OCI-M2 (cell line): ENCODE measurements around the gene ESCO1.
A peak's percentile ranks its signal among the peaks of the same experiment; 100 is the strongest.
"Not testable (repeated sequence)": the region's sequence is repeated elsewhere in the genome, so short reads cannot be mapped to it uniquely, and the experiment has no call there.

Source experiments
- DNase-seq: peaks from one replicate; lab custom pipeline; 2025; ENCODE audit not compliant: unreplicated experiment; lab: John Stamatoyannopoulos, UW

Gene ESCO1

GRCh38 chr18:21600526-21601410 is at the start of gene ESCO1:
TSS of gene ESCO1 (minus strand) at chr18:21600704. CDS start at chr18:21574843, 25,861 bp downstream.
- peak; percentile 79 for DNase-seq

GRCh38 chr18:21640375-21640774 is 39.9 kb upstream of the ESCO1 start:
- DNase-seq, result not testable (repeated sequence)

- DNase-seq, result no peak
Observed at GRCh38 chr18:21638822-21639221, 38.3 kb upstream of the ESCO1 start.

- no peak for DNase-seq
Observed at GRCh38 chr18:21636769-21637168, 36.3 kb upstream of the ESCO1 start.

- no peak for DNase-seq
Observed at GRCh38 chr18:21634588-21635199, 34.2 kb upstream of the ESCO1 start.

- no peak for DNase-seq
Observed at GRCh38 chr18:21632393-21632792, 31.9 kb upstream of the ESCO1 start.

- no peak for DNase-seq
Observed at GRCh38 chr18:21629089-21629832, 28.8 kb upstream of the ESCO1 start.

- DNase-seq, result not testable (repeated sequence)
Observed at GRCh38 chr18:21621640-21622039, 21.1 kb upstream of the ESCO1 start.

- peak; percentile 34 for DNase-seq
Observed at GRCh38 chr18:21612125-21613039, 11.9 kb upstream of the ESCO1 start, which contains the start of gene SNRPD1. TSS of gene SNRPD1 (plus strand) at chr18:21612314. CDS start at chr18:21612430, 116 bp downstream.

GRCh38 chr18:21611401-21612124 is 11.1 kb upstream of the ESCO1 start:
- DNase-seq, result not testable (repeated sequence)

GRCh38 chr18:21605213-21605612 is 4.7 kb upstream of the ESCO1 start:
- DNase-seq, result no peak

GRCh38 chr18:21604671-21605070 is 4.2 kb upstream of the ESCO1 start:
- no peak for DNase-seq

- no peak for DNase-seq
Observed at GRCh38 chr18:21602299-21602587, 1.7 kb upstream of the ESCO1 start.

GRCh38 chr18:21599585-21600525 is 649 bp downstream of the ESCO1 start:
- no peak for DNase-seq

GRCh38 chr18:21598726-21599584 is 1.5 kb downstream of the ESCO1 start:
- no peak for DNase-seq

- DNase-seq, result no peak
Observed at GRCh38 chr18:21597620-21598019, 2.9 kb downstream of the ESCO1 start.

- DNase-seq, result no peak
Observed at GRCh38 chr18:21593540-21594257, 6.8 kb downstream of the ESCO1 start.
